Stimulated activated CD4-positive, alpha-beta T cell treated with anti-CD3 and anti-CD28 coated beads, Interleukin-2, amount 100 ng/mL, for 24 hours (primary cell): ENCODE data around the gene IRF2BP2.

Experiments used
- DNase-seq, 2 donors: peaks; one replicate each; pipeline ENCODE4 v3.0.0-alpha.2; 2020

Gene IRF2BP2

DNA sequence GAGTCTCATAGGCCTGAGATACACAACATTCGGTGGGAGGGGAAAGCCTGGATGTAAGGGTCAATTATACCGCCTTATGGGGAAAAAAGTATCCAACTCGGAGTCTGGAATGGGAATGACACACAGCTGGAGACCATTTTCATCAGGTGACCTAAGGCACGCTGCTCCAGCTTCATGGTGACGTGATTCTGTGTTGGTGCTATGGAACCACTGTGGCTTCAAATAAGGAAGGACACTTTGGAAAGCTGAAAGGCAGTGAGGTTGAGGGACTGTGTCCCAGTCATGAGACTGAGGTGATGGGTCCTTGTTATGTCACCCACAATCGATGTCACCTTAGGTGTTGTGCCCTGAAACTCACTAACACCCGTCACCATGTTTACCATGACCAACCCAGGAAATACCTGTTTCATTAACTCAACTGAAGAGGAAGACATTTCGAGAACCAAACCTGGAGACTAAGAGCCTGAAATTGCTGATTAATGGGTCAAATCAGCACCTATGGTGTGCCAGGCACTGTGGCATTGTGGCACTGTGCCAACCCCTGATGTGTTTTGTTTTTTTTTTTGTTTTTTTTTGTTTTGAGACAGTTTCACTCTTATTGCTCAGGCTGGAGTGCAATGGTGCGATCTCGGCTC is 54.5 kb downstream of the IRF2BP2 start:
- no peak for DNase-seq

DNA sequence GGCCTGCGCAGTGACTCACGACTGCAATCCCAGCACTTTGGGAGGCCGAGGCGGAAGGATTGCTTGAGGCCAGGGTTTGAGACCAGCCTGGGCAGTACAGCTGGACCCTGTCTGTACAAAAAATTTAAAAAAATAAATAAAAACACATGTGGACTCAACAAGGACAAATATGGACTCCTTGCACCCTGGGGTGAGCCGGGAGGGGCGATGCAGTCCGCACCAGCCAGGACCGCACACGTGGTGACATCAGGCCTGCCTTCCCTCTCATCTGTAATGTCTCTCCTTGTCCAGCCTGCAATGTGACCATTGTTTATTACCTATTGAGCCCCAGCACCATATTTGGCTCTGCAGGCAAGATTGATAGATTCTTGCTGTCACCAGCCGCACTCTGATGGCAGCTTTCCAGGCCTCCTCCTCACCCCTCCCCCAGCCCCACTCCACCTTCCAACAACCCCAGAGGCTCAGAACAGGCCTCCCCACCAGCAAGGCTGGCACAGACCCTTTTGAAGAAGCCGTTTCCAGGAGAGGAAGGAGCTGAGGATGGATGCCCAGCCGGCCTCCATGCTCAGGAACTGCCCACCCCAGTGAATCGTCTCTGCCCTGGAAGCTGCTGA is 55.2 kb downstream of the IRF2BP2 start:
- DNase-seq, result no peak
